Calu3 (cell line): ENCODE measurements around the gene TROAP. TPM values are rescaled to one million over a fixed set of nuclear protein-coding genes. Genes with fewer than 3 reads are reported as not detected.
"Not testable (repeated sequence)": the region's sequence is repeated elsewhere in the genome, so short reads cannot be mapped to it uniquely, and the experiment has no call there.

Source experiments
- BruUV-seq: library from RNA; stranded (reverse); fragments of 400-500 nt; replicated peaks from 2 replicates; lab custom pipeline; 2021; lab: Mats Ljungman, UMichigan
- CTCF ChIA-PET: fragments of 300-600 bp; sonication (Branson Sonifier 250); formaldehyde crosslinking; loops from one replicate; lab custom pipeline; 2022; ENCODE audit warnings: antibody characterized with exemption; lab: Charles Lee
- DNase-seq: peaks from one replicate; pipeline ENCODE4 v3.0.0; 2022
- H3K27ac Mint-ChIP-seq: one replicate; pipeline ENCODE4 v1.8.0; 2022; ENCODE audit warnings: mixed read lengths; ENCODE audit not compliant: unreplicated experiment
- H3K27me3 Mint-ChIP-seq: one replicate; pipeline ENCODE4 v1.8.0; 2022; ENCODE audit warnings: mixed read lengths; ENCODE audit not compliant: unreplicated experiment
- H3K36me3 Mint-ChIP-seq: one replicate; pipeline ENCODE4 v1.8.0; 2022; ENCODE audit warnings: mild to moderate bottlenecking, moderate library complexity, mixed read lengths; ENCODE audit not compliant: insufficient read depth, unreplicated experiment
- H3K4me1 Mint-ChIP-seq: one replicate; pipeline ENCODE4 v1.8.0; 2022; ENCODE audit warnings: mild to moderate bottlenecking, low read depth, mixed read lengths; ENCODE audit not compliant: unreplicated experiment
- H3K4me3 Mint-ChIP-seq: one replicate; pipeline ENCODE4 v1.8.0; 2022; ENCODE audit warnings: mild to moderate bottlenecking, low read depth, moderate library complexity, mixed read lengths; ENCODE audit not compliant: unreplicated experiment
- H3K9me3 Mint-ChIP-seq: one replicate; pipeline ENCODE4 v1.8.0; 2022; ENCODE audit warnings: low read depth, mixed read lengths; ENCODE audit not compliant: unreplicated experiment
- intact Hi-C: fragments of 100-400 bp; cut with micrococcal nuclease; formaldehyde crosslinking; loops from one replicate; pipeline ENCODE4 v1.10.0; 2022; ENCODE audit not compliant: unreplicated experiment
- total RNA-seq: library from RNA; stranded (reverse); gene quantifications from 2 replicates; pipeline ENCODE4 v1.2.3, GENCODE V29; 2022
- TF ChIP-seq, protein P1 (sequence below): fragments of 200-600 bp; IDR thresholded peaks from one replicate; pipeline ENCODE4 v1.8.0; 2022; ENCODE audit warnings: antibody characterized with exemption; ENCODE audit not compliant: unreplicated experiment

TROAP gene
- total RNA-seq, 1 experiment from 2014 or later, result 49.8 TPM

DNA sequence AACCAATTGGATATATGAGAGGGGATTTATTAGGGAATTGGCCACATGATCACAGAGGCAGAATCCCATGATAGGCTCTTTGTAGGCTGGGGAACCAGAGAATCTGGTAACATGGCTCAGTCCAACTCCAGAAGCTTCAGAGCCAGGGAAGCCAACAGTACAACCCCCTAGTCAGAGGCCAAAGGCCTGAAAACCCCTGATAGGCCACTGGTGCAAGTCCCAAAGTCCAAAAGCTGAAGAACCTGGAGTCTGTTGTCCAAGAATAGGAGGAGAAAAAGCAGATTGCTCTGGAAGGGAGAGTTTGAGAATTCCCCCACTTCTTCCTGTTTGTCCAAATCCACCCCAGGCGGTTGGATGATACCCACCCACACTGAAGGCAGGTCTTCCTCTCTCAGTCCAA is 8.2 kb upstream of the TROAP start:
- H3K36me3 Mint-ChIP-seq, result no peaks in the 10 kb centered on the region
- CTCF ChIA-PET, result no interaction called here
- DNase-seq, result no peak
- peak overlapping the region; percentile 37 for H3K27ac Mint-ChIP-seq
- no peaks in the 10 kb centered on the region for H3K9me3 Mint-ChIP-seq
- H3K4me1 Mint-ChIP-seq, result no peaks in the 10 kb centered on the region
- H3K27me3 Mint-ChIP-seq, result no peaks in the 10 kb centered on the region
- no peak overlapping the region for H3K4me3 Mint-ChIP-seq
- TF ChIP-seq, protein P1, sequence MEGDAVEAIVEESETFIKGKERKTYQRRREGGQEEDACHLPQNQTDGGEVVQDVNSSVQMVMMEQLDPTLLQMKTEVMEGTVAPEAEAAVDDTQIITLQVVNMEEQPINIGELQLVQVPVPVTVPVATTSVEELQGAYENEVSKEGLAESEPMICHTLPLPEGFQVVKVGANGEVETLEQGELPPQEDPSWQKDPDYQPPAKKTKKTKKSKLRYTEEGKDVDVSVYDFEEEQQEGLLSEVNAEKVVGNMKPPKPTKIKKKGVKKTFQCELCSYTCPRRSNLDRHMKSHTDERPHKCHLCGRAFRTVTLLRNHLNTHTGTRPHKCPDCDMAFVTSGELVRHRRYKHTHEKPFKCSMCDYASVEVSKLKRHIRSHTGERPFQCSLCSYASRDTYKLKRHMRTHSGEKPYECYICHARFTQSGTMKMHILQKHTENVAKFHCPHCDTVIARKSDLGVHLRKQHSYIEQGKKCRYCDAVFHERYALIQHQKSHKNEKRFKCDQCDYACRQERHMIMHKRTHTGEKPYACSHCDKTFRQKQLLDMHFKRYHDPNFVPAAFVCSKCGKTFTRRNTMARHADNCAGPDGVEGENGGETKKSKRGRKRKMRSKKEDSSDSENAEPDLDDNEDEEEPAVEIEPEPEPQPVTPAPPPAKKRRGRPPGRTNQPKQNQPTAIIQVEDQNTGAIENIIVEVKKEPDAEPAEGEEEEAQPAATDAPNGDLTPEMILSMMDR, result no peak
- no TSS peak for BruUV-seq
- intact Hi-C loops, result no loop called here

DNA sequence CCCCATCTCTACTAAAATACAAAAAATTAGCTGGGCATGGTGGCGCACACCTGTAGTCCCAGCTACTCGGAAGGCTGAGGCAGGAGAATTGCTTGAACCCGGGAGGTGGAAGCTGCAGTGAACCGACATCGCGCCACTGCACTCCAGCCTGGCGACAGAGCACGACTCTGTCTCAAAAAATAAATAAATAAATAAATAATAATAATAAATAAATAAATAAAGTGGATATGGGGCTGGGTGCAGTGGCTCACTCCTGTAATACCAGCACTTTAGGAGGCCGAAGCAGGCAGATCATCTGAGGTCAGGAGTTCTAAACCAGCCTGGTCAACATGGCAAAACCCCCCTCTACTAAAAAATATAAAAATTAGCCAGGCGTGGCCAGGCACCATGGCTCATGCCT is 5.9 kb upstream of the TROAP start:
- H3K9me3 Mint-ChIP-seq, H3K27me3 Mint-ChIP-seq, H3K4me1 Mint-ChIP-seq, H3K36me3 Mint-ChIP-seq, BruUV-seq, DNase-seq, intact Hi-C loops, H3K27ac Mint-ChIP-seq, H3K4me3 Mint-ChIP-seq, CTCF ChIA-PET: not testable (repeated sequence)

DNA sequence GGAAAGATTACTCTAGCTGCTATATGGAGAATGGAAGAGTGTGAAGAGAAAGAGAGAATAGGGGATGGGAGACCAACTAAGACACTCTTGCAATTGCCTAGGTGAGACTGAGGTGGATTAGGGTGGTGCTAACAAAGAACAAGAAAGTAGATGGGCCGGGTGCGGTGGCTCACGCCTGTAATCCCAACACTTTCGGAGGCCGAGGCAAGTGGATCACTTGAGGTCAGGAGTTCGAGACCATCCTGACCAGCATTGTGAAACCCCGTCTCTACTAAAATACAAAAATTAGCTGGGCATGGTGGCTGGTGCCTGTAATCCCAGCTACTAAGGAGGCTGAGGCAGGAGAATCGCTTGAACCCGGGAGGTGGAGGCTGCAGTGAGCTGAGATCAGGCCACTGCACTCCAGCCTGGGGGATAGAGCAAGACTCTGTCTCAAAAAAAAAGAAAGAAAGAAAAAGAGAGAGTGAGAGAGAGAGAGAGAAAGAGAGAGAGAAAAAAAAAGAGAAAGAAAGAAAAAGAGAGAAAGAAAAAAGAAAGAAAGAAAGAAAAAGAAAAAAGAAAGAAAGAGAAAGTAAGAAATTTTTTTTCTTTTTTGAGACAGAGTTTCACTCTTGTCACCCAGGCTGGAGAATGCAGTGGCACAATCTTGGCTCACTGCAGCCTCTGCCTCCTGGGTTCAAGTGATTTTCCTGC is 2.5 kb upstream of the TROAP start:
- H3K27ac Mint-ChIP-seq, H3K27me3 Mint-ChIP-seq, H3K4me3 Mint-ChIP-seq, CTCF ChIA-PET, BruUV-seq, DNase-seq, intact Hi-C loops, H3K9me3 Mint-ChIP-seq, H3K4me1 Mint-ChIP-seq: not testable (repeated sequence)
- H3K36me3 Mint-ChIP-seq, result peaks cover 24% of the 10 kb centered on the region

DNA sequence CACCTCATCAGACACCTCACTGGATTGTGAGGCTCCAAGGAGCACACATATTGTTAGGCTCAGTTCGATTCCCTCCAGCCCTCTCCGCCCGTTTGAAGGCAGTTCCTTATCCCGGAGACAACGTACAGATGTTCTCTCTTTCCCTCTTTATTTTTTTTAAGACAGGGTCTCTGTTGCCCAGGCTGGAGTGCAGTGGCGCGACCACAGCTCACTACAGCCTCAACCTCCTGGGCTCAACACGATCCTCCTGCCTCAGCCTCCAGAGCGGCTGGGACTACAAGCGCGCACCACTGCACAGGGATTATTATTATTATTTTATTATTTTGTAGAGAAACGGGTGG is 718 bp upstream of the TROAP start:
- TF ChIP-seq, protein P1, result no peak
- no peak for DNase-seq
- CTCF ChIA-PET, result interaction anchor here (0.8 to 1.7 kb wide), 6 partner anchors 9 to 419 kb away, joined by 4 to 15 read pairs (median 8); partner anchors contain the start of genes TMBIM6 and TUBA1C
- H3K36me3 Mint-ChIP-seq, result peaks cover 29% of the 10 kb centered on the region
- BruUV-seq, result TSS peak; percentile 97
- H3K4me3 Mint-ChIP-seq, result peak overlapping the region; percentile 97
- intact Hi-C loops, result no loop called here
- H3K9me3 Mint-ChIP-seq, result no peaks in the 10 kb centered on the region
- H3K27me3 Mint-ChIP-seq, result no peaks in the 10 kb centered on the region
- no peaks in the 10 kb centered on the region for H3K4me1 Mint-ChIP-seq
- H3K27ac Mint-ChIP-seq, result peak overlapping the region; percentile 81

DNA sequence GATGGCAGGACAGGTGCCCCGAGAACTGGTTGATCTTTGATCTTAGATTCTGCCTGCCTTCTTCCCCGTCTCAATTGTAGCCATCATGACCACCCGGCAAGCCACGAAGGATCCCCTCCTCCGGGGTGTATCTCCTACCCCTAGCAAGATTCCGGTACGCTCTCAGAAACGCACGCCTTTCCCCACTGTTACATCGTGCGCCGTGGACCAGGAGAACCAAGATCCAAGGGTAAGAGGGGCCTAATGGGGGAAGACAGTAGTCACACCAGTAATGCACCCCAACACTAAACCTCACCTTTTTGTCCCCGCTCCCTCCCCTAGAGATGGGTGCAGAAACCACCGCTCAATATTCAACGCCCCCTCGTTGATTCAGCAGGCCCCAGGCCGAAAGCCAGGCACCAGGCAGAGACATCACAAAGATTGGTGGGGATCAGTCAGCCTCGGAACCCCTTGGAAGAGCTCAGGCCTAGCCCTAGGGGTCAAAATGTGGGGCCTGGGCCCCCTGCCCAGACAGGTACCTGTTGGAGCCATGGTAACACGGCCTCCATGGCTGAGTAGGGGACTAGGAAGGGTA is 556 bp downstream of the TROAP start:
- DNase-seq, result no peak
- Mint-ChIP-seq H3K4me3 (peak overlapping the region; percentile 97), H3K9me3 (no peaks in the 10 kb centered on the region), H3K36me3 (peaks cover 34% of the 10 kb centered on the region), H3K27ac (peak overlapping the region; percentile 81), H3K27me3 (no peaks in the 10 kb centered on the region), H3K4me1 (no peaks in the 10 kb centered on the region)
- TF ChIP-seq, protein P1, result no peak
- intact Hi-C loops, result no loop called here
- CTCF ChIA-PET, result interaction anchor here (0.6 to 1.7 kb wide), 5 partner anchors 8 to 190 kb away, joined by 3 to 15 read pairs (median 6); no protein-coding TSS in a partner anchor
- TSS peak; percentile 77 for BruUV-seq
